HG03575 (cell line): ENCODE measurements around the gene DIO2.

Experiments
- ATAC-seq: cut with Tn5 transposase; IDR thresholded peaks from one replicate; pipeline ENCODE4 v1.9.1; 2021; ENCODE audit not compliant: unreplicated experiment, insufficient number of reproducible peaks, low FRiP score; ENCODE audit errors: extremely low read depth

The DIO2 gene

DNA sequence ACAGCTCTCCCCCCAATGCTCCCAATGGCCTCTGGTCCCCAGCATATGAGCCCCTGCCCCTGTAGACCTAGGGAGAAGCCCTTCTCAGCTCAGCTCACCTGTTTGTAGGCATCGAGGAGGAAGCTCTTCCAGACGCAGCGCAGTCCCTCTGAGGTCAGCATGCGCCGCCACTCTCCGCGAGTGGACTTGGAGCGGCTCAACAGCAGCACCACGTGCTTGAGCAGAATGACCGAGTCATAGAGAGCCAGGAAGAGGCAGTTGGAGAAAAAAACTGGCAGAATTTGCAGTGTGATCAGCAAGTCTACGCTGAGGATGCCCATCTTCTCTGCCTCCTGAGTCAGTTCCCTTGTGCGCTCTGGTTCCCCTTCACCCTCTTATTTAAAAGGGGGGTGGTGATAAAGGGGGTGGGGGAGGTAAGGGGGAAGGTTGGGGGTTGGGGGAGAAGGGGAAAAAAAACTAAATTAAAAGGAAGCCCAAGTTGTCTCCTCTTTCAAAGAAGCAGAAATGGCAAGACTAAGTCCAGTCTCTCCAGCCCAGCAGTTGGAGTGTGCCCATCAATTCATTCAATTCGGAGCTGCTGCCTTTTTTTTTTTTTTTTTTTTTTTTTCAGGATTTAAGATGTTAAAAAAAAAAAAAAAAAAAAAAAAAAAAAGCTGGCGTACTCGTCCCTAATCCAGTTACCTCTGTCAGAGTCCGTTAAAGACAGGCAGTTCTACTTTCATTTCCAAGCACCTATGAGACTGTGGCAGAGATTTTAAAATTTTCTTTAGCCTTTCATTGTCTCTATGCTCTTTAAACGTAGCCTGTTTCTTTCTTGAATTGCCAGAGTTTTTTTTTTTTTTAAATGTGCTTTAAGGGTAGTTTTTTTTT lies at the start of gene DIO2:
Gene DIO2, minus strand, starts transcription at position 352 of the 870 bp plus-strand sequence. Its CDS starts 32 bp downstream, at position 320.
- ATAC-seq: no peak

DNA sequence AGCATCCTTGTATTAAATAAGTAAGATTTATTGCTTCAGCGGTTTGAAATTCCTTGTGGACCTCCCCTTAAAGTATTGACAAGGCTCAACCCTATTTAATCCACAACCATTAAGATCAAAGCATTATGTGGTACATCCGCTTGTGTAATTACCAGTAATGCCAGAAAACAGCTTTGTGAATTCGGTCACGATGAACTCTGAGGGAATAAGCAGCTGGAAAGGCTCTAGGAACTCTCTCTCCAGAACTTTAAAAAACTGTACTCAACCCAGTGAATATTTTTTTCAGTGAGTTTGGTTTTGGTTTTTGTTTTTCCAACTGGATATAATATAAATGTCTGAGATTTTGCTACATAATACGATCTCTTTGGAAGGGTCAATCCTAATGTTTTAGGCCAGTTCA lies 49.3 kb upstream of the DIO2 start:
- no peak for ATAC-seq

DNA sequence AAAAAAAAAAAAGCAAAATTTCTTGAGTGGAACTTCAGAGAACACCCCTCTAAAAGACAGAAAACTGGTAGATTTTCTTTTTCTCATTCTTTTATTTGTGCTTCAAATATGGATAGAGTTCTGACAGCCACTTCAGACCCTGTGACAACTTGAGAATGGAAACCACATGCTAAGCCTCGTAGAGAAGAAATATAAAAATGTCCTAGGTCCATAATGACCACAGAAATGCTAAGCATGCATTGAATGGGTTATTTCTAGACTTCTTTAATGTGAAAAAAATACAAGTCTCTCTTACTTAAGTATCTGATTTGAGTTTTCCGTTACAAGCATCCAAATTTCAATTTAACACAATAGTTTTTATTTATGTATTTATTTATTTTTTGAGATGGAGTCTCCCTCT lies 28.3 kb upstream of the DIO2 start:
- ATAC-seq: no peak

DNA sequence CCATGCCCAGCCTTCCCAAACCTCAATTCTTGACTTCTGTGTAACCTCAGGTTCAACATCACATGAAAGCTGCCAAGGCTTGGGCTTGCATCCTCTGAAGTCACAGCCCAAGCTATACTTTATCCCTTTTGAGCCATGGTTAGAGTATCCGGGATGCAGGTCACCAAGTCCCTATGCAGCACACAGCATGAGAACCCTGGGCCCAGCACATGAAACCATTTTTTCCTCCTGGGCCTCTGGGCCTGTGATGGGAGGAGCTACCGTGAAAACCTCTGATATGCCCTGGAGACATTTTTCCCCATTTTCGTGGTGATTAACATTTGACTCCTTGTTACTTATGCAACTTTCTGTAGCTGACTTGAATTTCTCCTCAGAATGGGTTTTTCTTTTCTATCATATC lies 25.8 kb upstream of the DIO2 start:
- no peak for ATAC-seq

DNA sequence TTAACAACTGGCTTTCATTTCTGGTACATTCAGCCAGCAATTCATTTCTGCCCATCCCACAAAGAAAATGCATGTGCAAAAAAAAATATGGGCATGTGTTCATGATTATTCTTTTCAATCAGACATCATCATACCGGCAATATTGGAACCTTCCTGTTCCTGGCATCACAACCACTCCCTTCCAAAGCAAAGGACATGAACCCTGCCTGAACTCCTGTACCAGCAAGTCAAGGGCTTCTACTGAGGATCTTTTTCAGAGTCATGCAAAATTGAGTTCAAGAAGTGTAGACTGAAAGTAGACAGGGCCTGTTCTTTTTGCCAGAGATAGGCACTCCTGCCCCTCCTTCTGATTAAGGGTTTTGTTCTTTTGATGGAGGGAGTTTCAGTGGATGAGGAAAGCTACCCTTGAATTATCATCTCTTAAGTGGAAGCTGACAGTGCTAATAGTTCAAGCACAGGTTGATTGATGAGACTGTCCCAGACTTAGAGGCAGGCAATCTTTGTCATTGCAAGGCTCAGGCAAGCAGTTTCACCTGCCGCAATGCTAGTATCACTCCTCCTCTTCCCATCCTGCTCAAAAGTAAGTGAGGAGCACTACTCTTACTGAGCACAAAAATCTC lies 22.3 kb upstream of the DIO2 start:
- ATAC-seq: no peak

DNA sequence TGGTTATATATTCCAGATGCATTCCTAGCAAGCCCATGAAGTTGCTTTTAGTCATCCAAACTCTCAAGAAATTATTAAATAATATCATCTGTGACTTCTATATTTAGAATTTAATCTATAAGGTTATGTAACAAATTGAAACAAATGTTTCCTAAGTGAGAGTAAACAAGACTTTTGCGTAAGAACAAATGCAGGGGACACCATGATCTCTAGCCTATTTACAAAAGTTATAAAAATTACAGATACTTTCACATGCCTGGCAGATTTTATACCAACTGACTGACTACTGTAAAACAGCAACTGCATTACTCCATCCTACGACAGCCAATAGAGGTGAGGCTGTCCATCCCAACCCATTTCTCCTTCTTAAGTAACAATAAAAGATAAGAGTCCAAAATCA lies 20.4 kb upstream of the DIO2 start:
- ATAC-seq: no peak

DNA sequence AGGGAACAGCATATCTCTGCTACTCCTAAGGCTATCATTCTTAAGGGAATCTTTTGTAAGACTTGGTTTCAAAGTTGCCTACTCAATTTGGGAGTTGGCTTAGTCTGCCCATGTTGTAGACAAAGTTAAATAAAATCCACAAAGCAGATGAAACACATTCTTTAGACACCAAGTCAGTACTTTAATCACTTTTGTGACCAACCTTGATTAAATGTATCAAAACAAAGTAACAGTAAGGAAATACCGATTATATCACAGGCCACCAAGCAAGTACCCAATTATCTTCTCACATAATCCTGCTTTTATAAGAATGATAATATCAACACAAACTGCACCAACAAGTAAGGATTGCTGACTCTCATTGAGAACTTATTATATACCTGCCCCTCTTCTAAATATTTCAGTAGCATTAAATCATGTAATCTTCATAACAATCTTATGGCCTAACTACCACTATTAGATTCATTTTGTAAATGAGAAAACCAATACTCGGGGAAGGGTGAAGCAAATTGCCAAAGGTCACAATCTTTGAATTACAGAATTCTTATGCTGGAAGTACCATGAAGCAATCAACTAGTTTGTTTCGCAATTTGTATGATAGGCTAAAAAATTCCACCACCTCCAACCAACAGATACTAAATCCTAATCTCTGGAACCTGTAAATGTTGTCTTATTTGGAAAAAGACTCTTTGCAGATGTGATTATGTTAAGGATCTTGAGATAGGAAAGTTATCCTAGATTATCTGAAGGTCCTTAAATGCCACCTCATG lies 12.6 kb upstream of the DIO2 start:
- no peak for ATAC-seq

DNA sequence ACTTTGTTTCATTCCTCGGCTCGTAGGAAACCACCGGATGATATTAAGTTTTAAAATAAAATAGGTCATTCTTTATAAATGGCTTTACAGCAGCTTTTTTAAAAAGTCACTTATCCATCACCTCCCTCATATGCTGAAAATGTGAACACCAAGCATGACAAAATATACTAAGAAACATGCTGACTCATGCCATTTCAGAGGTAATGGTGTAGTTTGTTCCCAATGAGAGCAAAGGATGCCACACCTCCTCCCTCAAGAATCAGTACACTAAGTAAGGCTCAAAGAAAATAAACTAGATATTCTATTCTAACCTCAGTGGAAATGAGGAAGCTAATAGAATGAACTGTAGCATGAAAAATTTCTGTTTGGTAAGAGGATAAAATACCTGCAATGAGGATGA lies 5.5 kb upstream of the DIO2 start:
- no peak for ATAC-seq

DNA sequence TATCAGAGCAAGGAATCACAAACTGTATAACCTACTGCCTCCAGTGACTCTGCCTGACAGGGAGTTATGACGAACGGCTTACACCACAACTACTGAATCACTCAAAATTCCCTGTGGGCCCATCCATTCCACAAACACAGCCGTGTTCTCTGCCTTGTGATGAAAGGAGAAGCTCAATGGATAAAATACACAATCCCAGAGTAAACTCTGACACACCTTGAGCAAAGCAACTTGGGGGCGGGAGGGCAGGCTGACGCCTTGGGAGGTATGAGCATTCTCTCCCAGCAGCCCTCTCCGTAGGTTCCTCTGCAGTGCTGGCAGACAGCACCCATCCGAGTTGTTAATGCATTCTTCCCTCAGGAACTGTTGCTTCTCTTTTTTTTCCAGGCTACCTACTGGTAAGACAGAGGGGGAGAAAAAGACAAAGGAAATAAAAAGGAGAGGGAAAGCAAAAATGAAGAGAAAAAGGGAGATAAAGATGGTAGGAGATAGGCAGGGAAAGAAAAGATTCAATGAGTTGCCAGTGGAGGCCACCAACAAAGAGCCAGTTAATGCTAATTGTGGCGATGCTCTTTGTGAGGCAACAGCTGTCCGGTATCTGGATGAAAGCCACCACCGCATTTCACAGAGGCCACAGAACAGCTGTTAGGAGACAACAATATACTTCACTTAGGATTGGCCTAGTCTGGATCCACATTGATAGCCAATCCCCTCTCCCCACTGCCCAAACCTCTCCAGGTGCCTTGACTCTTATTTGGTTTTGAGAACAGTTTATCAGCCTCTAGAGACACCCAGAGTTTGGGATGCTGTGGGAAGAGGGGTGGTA lies 4.7 kb upstream of the DIO2 start:
- no peak for ATAC-seq

DNA sequence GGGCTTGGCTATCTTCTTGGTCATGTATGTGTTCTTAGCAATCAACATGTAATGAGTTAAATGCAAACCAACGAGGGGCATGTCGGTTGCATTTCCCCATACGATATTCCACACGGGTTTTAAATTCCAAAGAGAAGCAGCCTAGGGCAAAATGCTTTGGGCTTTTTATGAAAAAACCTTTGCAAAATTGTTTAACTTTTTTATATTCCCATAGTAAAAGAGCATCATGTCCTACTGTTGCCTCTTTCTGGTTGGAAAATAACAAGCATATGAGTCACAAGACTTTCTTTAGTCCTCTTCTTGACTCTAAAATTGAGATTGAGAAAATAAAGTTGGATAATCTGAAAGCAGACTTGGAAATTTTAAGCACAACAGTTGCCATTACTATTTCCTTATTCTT lies 3.8 kb upstream of the DIO2 start:
- no peak for ATAC-seq

DNA sequence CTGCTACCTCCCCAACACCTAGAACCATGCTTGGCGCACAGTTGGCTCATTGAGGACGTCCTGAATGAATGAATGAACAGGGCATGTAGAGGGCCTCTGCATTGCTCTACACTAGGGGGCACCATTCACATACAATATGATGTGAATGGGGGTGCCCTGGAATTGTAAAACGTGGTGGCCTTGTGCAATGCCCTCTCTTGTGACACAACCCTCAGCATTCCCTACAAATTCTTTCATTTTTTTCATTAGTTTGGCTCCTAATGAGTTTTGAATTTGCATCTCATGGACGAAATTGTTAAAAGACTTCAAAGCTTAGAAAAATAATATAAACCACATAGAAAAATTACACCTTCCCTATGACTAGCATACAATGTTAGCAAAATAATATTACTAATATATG lies 2.3 kb upstream of the DIO2 start:
- ATAC-seq: no peak

DNA sequence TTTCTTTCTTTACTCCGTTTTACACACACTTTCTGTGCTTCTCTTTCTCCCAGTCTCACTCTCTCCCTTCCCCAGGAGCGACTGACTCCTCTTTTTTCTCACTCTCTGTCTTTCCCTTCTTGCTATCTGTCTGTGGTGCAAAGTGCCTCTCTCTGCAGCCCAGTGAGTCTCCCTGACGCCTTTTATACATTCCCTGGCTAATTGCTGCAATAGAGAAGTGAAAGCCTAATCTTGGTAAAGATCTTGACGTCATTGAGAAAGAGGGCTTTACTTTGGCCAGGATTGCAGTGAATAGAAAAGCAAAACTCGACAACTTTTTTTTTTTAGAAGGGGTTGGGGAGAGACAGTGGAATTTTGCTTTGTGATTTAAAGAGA lies 706 bp upstream of the DIO2 start:
- ATAC-seq: no peak

DNA sequence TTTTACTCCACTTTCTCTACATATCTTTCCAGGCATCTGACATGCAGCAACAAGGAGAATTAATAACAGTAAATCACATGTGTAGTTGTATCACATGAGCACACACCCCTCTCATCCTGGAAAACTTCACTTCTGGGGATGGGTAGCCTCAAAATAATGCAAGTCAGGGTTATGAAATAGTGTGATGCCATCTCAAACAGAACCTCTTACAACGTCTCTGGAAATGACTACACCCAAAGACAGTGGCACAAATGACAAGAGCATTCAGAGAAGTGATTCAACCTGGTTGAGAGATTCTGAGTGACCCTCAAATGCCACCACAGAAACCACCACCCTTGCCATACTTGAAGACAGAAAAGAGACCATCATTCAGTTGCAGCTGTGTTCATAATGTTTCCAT lies 2.8 kb downstream of the DIO2 start:
- ATAC-seq: no peak

DNA sequence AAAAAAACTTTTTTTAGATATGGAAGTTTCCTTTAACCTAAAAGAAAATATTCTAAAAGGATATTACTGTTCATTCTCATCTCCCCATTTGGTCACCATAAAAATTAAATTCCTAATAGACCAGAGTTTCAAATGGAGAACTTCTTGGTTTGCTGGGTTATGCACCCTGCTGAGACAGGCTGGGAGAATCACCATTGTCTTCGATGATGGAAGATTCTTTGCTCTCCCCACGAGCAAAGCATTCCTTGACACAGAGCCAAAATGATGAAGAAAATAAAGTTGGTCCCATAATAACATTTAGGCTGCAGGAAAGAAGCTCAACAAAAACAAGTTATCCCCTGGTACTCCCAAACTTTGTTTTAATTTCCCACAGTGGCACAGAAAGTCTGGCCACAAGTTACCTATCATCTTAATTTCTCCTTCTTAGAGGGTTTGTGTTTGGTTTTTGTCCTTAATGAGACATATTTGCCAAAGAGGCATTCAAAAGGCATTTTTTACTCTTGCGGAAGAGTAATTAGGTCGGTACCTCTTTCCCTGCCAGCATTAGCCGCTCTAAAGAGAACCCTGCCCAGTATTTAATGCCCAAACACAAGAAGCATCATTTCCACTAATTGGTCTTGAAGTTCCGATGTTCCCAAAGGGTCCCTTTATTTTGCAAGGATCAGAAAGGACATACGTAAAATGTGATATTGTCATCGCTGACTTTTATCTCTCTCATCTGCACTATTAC lies 4.8 kb downstream of the DIO2 start:
- ATAC-seq: no peak

DNA sequence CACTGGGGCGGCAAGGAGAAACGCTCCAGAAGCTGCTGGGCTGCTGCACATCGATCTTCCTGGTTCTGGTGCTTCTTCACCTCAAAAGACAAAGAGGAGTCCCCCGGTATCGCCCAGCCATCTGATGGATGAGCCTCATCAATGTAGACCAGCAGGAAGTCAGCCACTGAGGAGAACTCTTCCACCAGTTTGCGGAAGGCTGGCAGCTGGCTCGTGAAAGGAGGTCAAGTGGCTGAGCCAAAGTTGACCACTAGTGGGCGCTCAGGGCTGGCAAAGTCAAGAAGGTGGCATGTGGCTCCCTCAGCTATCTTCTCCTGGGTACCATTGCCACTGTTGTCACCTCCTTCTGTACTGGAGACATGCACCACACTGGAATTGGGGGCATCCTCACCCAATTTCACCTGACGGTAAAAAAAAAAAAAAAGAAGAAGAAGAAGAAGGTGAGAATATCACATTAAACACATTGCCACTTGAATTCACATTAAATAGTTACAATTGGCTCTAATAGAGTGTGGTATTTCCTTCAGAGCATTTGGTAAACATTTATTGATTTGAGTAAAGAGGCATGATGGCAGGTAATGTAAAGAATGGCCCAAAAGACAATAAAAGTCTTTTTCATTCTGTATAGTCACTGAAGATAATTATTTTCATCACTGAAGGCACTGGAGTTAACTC lies 8.3 kb downstream of the DIO2 start:
- no peak for ATAC-seq

DNA sequence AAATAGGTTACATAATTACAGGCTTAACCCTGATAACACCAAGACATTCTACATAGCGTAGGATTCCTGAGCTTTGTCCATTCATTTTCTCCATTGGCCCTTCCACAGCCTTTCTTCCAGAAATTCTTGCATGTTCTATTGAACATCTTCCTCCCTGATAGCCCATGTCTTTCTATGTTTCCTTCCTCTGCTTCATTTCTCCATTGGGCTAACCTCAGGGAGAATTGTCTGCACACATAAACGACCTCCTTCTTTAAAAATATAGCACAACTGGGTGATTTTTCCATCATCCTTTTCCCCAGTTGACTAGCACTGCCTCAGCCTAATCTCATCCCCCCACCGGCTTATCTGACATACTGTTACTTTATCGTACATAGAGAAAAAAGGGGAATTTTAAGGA lies 11.2 kb downstream of the DIO2 start:
- ATAC-seq: no peak

DNA sequence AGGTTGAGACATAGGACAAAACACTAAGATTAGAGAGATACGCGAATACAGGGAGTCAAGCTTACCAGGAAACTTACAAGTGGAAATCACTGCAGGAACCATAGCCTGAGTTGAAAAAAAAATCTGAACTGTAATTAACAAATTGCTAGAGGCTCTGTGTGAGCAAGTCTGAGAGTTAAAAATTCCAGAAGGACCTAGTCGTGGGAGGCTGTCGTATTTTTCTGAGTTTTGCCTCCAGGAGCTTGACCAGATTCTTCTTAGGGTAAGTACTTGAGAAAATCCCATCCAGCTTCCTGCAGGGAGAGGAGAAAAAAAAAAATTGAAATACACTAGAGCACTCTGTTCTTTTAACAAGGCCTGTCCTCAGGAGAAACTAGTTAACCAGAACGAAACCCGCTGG lies 22.7 kb downstream of the DIO2 start:
- no peak for ATAC-seq

DNA sequence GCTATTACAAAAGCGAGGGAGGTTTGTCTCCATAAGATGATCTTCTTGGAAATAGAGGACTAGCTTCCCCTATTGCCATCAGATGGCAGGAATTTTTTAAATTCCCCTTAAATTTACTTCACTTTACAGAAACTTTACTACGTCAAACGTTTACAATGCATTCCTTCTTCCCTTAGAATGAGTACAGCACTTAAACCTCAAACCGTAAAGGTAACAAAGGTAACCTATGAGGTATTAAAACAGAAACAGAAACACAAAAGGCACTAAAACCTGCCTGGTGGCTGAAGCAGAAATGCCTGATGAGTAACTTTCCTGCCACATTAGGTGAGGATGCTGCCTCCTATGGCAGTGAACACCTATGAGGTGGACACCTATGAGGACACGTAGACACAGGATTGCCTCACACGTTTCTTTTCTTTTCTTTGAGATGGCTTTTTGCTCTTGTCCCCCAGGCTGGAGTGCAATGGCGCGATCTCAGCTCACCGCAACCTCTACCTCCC lies 25.0 kb downstream of the DIO2 start:
- ATAC-seq: no peak
